Measurements from ENCODE around the gene CRB3. TPM values are rescaled to one million over a fixed set of nuclear protein-coding genes. Genes with fewer than 3 reads are reported as not detected.

The CRB3 gene
- total RNA-seq, 3 donors from 2014 or later, result 0.48 to 30.7 (median 24.6) TPM

GRCh38 chr19:6417713-6418561 is 46.1 kb upstream of the CRB3 start:
- Histone ChIP-seq H3K36me3 (peaks cover 27% of the 10 kb centered on the region), H3K27me3 (no peaks in the 10 kb centered on the region), H3K9me3 (no peaks in the 10 kb centered on the region), H3K4me1 (peaks cover under 1 to 7% of the 10 kb centered on the region in 2 donors), H3K27ac (no peak overlapping the region), H3K4me3 (no peak overlapping the region)
- TF ChIP-seq POLR2A (IDR thresholded peaks at IDR 0.05), result no peak
- intact Hi-C loops (cut with DNase I; ENCODE audit: low total_unique reads), result no loop called here
- no peak for DNase-seq (ENCODE audit: low spot score in 2 of 2)

GRCh38 chr19:6418562-6418932 is 45.5 kb upstream of the CRB3 start:
- DNase-seq (ENCODE audit: low spot score in 2 of 2), result no peak
- Histone ChIP-seq H3K27me3 (no peaks in the 10 kb centered on the region), H3K9me3 (no peaks in the 10 kb centered on the region), H3K27ac (no peak overlapping the region), H3K4me3 (no peak overlapping the region), H3K36me3 (peaks cover 27% of the 10 kb centered on the region), H3K4me1 (peaks cover 3 to 11% of the 10 kb centered on the region in 2 donors)
- intact Hi-C loops (cut with DNase I; ENCODE audit: low total_unique reads), result no loop called here
- TF ChIP-seq POLR2A (IDR thresholded peaks at IDR 0.05) (no peak), CTCF (IDR thresholded peaks at IDR 0.05) (no peak), POLR2AphosphoS5 (IDR thresholded peaks at IDR 0.05) (no peak)

GRCh38 chr19:6421075-6422014 is 42.7 kb upstream of the CRB3 start:
- TF ChIP-seq CTCF (IDR thresholded peaks at IDR 0.05) (no peak), POLR2AphosphoS5 (IDR thresholded peaks at IDR 0.05) (no peak), POLR2A (IDR thresholded peaks at IDR 0.05) (no peak)
- Histone ChIP-seq H3K9me3 (no peaks in the 10 kb centered on the region), H3K4me3 (peak overlapping the region in 1 of 3 donors; percentile 16), H3K27ac (no peak overlapping the region), H3K27me3 (no peaks in the 10 kb centered on the region), H3K36me3 (peaks cover 5% of the 10 kb centered on the region), H3K4me1 (peaks cover 3 to 11% of the 10 kb centered on the region in 2 donors)
- no peak for DNase-seq (ENCODE audit: low spot score in 2 of 2)
- intact Hi-C loops (cut with DNase I; ENCODE audit: low total_unique reads), result no loop called here

- Histone ChIP-seq H3K4me1 (peaks cover 3 to 11% of the 10 kb centered on the region in 2 donors), H3K27ac (peak overlapping the region; percentile 75 to 93), H3K4me3 (peak overlapping the region; percentile 76 to 96 (median 84)), H3K36me3 (no peaks in the 10 kb centered on the region), H3K9me3 (no peaks in the 10 kb centered on the region), H3K27me3 (no peaks in the 10 kb centered on the region)
- intact Hi-C loops (cut with DNase I; ENCODE audit: low total_unique reads), result loop anchor here (1.0 kb wide), 1 partner anchor 33 kb away; no protein-coding TSS in a partner anchor
- TF ChIP-seq CTCF (IDR thresholded peaks at IDR 0.05) (no peak), POLR2AphosphoS5 (IDR thresholded peaks at IDR 0.05) (no peak), POLR2A (IDR thresholded peaks at IDR 0.05) (no peak)
- no peak for DNase-seq (ENCODE audit: low spot score in 2 of 2)
Measured at GRCh38 chr19:6423499-6424194, 40.4 kb upstream of the CRB3 start.
